GM19463 (cell line): ENCODE measurements around the gene CLC.
"Not testable (repeated sequence)": the region's sequence is repeated elsewhere in the genome, so short reads cannot be mapped to it uniquely, and the experiment has no call there.

Source experiments
- ATAC-seq: cut with Tn5 transposase; IDR thresholded peaks from one replicate; pipeline ENCODE4 v1.9.1; 2021; ENCODE audit warnings: mild to moderate bottlenecking, moderate library complexity; ENCODE audit not compliant: unreplicated experiment

Gene CLC

DNA sequence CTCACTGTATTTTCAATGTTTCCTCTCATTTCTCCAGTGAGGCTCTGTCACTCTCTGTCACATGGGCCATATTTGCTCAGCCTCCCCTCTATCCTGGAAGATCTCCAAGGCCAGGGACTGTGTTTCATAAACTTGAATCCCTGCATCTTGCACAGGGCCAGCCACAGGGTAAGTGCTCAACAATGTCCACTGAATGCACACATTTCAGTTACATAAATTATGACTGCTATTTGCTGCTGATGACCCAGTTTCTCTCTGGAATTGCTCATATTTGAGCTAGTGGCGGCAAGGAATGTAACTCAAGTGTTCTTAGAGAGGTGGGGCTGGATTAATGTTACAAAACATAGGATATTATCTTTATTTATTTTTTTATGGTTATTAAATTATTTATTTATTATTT, 6.1 kb downstream of the CLC start:
- no peak for ATAC-seq

DNA sequence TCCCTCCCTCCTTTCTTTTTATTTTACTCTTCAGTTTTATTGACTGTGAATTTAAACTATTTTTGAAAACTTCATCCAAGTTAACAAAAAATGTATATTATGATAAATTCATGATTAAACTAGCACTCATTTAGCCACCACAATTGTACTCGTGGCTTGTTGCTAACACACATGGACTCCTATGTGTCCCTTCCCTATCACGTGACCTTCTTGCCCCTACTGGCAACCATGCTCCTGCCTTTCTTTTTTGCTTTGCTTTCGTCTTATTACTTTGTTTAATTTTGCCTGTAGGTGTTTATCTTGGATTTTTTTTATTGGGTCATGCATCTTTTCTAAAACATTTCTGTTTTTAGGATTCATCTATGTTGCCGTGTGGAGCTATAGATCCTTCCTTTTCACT, 8.2 kb downstream of the CLC start:
- no peak for ATAC-seq

DNA sequence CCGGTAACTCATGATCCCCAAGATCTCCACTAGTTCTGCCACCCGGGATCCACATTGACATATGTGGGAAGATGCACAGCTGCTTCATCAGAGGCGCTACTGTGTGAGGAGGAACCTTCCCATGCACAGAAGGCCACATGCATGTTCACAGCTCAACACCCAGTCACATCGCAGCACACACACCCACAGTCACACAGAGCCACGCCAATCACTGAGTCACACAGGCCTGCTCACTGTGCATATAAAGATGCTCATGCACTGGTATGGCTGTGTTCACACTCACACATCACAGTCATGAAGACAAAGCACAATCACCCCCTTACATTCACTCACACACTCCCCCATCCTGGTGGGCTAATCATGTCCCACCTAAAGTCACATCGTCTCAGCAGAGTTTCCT, 9.8 kb downstream of the CLC start:
- ATAC-seq = no peak

DNA sequence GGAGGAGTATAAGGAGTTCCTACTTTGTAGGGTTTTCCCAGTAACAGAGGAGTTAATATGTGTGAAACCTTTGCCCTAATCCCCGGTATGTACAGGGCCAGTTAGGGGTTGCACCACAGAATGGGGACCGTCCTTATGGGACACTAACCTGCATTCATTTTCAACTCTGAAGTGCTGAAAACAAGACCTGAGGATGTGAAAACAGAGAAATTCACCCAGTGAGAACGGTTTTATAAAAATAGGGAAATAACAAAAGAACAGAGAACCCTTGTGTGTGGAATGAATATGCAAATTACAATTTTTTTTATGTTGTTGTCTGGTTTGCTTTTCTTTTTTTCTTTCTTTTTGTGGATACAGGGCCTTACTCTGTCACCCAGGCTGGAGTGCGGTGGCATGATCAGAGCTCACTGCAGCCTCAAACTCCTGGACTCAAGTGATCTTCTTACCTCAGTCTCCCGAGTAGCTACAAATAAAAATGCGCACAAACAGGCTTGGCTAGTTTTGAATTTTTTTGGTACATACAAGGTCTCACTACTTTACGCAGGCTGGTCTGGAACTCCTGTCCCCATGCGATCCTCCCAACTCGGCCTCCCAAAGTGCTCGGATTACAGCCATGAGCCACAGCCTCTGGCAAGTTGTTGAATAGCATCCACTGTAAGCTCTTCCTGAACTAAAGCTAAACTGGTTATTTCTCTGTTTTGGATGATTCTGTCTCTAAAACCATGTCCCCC, 10.6 kb downstream of the CLC start:
- ATAC-seq = no peak

DNA sequence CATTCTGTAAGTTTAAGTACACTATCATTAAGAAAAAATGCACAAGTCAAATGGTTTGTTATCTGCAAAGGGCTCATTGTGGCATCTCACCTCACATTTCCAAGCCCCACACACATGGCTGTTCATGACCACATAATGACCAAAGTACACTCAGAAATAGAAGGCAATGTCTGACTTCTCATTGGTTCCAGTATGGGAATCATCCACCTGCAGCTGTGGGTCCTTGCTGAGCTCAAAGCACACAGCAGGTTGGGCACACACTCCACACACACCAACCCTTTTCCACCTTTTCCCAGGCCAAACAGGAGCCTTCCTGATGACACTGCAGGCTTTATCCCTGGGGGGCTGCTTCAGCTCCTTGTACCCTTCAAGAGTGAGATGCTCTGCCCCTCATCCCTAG, 11.8 kb downstream of the CLC start:
- ATAC-seq = no peak

DNA sequence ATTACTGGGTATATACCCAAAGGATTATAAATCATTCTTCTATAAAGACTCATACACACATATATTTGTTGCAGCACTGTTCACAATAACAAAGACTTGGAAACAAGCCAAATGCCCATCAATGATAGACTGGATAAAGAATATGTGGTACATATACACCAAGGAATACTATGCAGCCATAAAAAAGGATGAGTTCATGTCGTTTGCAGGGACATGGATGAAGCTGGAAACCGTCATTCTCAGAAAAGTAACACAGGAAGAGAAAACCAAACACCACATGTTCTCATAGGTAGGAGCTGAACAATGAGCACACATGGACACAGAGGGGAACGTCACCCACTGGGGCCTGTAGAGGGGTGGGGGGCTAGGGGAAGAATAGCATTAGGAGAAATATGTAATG, 17.7 kb downstream of the CLC start:
- not testable (repeated sequence) for ATAC-seq

DNA sequence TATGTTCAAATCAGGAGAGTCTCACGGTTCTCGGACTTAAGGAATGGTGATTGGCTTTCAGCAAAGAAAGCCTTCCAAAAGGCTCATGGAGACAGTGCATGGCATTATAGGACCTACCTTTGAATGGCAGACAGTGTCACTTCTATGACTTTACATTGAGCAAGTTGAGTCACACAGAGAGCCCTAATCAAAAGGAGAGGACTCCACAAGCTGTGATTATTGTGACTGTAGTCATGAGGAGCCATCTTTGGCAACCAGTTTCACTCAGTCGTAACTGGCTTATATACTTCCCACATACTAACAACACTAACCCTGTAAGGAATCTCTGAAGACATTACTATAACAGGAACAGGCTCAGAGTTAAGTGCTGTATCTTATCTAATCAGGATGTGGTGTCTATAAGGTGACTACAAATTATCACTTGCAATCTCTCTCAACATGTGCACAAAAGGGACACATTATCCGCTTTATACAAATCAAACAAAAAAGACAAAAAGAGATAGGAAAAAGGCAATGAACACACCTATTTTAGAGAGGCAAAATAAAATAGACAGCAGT, 27.4 kb downstream of the CLC start:
- ATAC-seq = no peak

DNA sequence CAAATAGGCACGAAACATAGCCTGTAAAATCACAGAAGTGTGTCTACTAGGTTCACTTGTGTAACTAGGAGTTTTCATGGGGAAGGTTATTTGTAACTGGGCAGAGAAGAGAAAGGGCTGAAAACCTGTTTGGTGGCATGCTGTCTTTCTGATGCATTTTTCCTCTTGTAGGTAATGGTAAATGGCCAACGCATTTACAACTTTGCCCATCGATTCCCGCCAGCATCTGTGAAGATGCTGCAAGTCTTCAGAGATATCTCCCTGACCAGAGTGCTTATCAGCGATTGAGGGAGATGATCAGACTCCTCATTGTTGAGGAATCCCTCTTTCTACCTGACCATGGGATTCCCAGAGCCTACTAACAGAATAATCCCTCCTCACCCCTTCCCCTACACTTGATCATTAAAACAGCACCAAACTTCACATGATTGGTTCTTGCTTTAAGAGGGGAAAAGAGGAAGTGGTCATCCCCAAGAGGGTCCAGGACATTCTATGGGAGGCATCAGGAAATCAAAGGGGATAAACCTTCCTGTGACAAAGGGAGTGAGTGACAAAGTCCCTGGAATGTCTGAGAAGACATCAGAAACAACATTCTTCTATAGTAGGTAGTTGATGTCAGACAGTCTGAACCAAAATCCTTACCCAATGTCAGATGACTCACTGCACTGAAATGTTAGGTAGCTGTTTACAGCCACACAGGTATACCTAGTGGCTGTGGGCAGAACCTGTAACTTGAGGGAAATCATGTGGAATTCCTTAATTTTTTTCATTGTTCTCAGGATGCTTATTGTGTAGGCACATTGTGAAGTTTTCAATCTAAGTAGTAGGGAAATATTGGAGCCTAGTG, 28.6 kb downstream of the CLC start:
- ATAC-seq = no peak

DNA sequence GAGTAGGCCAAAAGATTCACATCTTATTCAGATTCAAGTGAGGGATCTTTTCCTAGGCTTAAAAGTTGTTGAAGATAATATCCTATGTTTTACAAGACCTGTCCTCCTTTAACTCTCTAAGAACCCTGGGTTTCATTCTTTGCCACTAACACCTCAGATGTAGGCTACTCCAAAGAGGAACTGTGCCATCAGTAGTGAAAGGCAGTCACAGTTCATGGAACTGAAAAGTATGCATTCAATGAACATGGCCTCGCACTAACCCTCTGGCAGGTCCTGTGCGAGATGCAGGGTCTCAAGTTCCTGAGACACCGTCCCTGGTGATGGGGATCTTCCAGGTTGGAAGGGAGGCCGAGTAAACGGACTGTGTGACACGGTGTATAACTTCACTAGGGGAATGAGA, 29.2 kb downstream of the CLC start:
- no peak for ATAC-seq

DNA sequence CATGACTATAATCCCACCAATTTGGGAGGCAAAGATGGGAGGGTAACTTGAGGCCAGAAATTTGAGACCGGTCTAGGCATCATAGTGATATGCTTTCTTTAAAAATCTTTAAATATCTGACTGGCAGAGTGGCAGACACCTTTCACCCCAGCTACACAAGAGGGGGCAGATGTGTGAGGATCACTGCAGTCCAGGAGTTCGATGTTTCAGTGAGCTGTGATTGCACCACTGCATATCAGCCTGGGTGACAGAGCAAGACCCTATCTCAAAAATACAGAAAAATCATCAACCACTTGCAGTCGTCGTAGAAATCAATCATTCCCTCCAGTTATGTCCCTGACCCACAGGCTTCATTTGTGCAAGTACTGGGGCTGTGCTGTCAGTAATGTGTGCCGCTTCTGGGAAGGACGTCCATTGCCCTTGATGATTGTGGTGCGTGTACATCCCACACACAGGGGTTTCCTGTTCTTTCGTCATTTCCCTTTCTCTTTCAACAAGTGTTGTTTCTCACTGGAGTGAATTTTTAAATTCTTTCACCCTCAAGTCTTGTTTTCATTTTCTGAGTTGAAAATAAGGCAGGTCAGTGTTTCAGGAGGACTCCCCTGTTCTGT, 32.1 kb downstream of the CLC start:
- no peak for ATAC-seq

DNA sequence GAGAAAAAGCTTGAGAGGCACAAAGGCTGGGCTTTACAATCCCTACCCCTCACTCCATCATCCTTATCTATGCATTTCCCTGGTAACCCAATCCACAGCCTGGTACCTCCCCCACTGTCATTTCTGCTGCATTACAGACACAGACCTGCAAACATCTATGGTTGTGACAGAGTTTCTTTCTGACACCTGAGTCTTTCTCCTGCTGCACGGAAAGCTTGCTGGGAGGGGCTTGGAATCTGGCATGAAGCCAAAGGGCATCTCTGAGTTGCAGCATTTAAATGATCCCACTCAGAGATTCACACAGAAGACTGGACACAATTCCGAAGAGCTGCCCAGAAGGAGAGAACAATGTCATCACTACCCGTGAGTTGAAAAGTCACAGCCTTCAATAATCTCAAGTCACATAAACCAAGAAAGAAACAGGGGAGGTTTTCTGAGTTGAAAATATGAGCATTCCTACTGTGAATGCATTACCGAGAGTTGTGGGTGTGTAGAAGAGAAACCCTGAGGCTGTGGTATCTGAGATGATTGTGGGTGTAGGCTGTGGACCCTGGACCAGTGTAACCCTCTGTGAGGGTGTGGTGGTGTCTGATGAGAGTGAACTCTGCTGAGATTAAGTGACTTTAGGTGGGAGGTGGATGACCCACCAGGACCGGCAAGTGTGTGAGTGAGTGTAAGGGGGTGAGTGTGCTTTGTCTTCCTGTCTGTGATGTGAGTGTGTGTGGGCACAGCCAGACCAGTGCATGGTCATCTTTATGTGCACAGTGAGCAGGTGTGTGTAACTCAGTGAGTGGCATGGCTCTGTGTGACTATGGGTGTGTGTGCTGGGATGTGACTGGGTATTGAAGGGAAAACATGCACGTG, 33.4 kb downstream of the CLC start, which contains the start of gene LGALS14:
Gene LGALS14 (plus strand): TSS at position 301 of the 864 bp plus-strand sequence. CDS start 48 bp downstream, at position 349.
- no peak for ATAC-seq

DNA sequence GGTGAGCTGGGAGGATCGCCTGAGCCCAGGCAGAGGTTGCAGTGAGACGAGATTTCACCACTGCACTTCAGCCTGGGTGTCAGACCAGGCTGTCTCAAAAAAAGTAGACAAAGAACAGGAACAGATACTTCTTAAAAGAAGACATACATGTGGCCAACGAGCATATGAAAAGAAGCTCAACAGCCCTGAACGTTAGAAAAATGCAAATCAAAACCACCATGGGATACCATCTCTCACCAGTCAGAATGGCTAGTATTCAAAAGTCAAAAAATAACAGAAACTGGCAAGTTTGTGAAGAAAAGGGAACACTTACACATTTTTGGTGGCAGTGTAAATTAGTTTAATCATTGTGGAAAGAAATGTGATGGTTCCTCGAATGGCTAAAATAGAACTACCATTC, 36.5 kb downstream of the CLC start:
- peak; percentile 45 for ATAC-seq

DNA sequence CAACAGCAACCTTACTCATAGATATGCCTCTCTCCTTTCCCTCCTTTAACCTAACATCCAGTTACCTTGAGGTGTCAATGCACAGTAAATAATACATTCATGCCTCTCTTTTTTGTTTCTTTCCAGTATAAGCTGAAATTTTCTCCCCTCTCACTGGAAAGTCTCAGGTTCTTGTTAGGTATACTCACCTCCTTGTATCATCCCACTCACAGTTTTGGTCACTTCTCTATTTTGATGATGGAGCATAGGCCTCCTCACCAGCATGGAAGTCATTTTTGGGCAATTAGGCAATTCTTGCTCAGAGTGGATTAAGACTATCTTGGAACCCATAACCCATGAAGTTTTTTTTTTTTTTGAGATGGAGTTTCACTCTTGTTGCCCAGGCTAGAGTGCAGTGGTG, 39.3 kb downstream of the CLC start:
- no peak for ATAC-seq

DNA sequence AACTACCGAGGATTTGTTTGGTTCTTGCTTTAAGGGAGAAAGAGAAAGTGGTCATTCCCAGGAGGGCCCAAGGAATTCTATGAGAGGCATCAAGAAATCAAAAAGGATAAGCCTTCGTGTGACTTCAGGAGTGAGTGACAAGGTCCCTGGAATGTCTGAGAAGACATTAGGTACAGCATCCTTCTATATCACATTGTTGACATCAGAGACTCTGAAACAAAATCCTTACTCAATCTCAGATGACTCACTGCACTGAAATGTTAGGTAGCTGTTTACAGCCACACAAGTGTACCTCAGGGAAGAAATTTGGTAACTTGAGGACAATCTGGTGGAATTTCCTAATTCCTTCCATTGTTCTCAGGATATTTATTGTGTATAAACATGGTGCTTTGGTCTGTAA, 41.4 kb downstream of the CLC start:
- no peak for ATAC-seq

DNA sequence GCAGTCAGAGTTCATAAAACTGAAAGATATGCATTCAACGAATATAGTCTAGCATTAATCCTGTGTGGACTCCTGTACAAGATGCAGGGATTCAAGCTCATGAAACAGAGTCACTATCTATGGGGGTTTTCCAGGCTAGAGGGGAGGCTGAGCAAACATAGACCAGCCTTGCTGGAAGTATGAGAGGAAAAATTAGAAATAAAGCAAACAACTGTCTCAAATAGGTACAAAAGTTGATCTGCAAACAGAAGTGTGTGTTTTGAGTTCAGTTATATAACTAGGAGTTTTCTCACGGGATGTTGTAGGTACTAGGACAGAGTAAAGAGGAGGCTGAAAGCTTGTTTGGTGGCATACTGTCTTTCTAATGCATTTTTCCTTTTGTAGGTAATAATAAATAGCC, 42.1 kb downstream of the CLC start:
- ATAC-seq = no peak

DNA sequence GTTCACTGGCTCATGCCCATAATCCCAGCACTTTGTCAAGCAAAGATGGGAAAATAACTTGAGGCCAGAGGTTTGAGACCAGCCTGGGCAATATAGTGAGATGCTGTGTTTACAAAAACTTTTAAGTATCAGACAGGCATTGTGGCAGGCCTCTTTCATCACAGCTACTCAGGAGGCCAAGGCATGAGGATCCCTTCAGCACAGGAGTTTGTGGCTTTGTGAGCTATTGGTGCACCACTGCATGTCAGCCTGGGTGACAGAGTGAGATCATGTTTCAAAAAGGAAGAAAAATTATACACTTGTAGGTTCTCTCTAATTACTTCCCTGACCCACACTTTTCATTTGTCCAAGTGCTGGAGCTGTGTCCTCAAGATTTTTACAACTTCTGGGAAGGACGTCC, 45.0 kb downstream of the CLC start:
- no peak for ATAC-seq

DNA sequence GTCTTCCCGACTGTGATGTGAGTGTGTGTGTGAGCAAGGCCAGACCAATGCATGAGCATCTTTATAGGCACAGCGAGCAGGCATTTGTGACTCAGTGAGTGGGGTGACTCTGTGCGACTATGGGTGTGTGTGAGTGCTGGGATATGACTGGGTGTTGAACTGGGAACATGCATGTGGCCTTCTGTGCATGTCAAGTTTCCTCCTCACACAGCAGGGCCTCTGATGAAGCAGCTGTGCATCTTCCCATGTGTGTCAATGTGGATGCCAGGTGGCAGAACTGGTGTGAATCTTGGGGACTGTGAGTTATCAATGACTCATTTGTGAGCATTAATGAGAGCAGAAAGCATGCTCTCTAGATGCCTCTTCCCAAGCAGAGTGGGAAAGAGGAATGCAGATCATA, 45.7 kb downstream of the CLC start:
- ATAC-seq = no peak

DNA sequence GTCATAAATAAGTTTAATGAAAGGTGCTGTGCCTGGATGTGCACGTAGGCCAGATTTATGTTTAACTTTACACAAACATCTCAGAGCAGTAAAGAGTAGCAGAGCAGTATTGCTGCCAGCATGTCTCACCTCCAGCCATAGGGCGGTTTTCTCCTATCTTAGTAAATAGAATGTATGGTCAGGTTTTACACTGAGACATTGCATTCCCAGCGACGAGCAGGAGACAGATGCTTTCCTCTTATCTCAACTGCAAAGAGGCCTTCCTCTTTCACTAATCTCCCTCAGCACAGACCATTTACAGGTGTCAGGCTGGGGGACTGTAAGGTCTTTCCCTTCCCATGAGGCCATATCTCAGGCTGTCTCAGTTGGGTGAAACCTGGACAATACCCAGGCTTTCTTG, 49.2 kb downstream of the CLC start:
- ATAC-seq = not testable (repeated sequence)

DNA sequence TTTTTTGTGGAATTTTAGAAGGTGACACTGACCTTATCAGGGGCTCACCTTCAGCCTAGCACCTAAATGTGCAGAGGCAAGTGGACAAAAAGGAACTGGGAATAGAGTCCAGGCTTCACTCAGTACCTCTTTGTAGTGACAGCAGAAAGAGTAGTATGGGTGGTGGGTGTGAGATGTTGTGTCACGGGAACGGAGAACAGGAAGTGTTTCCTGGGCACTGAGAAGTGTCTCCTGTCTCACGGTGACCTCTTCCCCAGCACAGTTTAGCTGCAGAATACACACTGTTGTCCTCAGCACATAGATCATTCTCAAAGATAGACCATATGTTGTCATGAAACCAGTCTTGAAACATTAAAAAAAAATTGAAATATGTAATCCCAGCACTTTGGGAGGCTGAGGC, 51.1 kb downstream of the CLC start:
- no peak for ATAC-seq

DNA sequence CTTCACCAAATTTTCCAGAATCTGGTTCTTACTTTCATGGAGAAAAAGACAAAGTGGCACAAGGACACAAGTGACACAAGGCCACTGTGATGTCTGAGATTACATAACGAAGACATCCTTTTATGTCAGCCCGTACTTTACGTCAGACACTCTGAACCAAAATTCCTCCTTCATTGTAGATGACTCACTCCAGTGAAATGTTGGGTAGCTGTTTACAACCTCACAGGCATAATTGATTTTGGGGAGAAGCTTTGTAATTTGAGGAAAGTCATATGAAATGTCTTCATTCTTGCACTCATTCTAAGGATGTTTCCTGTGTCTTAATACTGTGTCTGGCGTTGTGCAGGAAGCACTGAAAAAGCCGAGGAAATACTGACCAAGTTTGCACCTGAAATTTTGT, 53.6 kb downstream of the CLC start:
- ATAC-seq = no peak

DNA sequence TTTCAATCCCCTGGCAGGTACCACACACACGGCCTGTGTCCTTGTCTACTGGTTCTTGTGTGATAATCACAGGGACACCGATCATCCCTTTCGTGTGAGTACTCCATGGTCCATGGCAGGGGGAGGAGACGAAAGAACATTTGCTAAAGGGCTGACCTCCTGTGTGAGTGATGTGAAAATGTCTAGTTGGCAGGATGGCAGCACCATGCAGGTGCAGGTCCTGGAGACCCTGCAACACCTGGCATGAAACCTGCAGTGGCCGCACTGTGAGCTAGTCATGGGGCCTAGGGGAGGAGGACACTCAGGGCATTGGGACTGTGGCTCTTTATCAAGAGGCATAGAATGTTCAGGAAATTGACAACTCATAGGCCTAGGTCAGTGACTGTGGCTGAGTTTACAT, 56.4 kb downstream of the CLC start:
- no peak for ATAC-seq
